ENCODE results near the gene SKAP2. TPM values are rescaled to one million over a fixed set of nuclear protein-coding genes. Genes with fewer than 3 reads are reported as not detected.

Gene SKAP2
- total RNA-seq, 2 experiments from 2014 or later: 7.0 to 8.1 TPM

GRCh38 chr7:26625286-26625685, 239.1 kb downstream of the SKAP2 start:
- Mint-ChIP-seq H3K4me1 (ENCODE audit: low read depth) (no peaks in the 10 kb centered on the region), H3K9me3 (no peaks in the 10 kb centered on the region), H3K36me3 (ENCODE audit: low read depth) (no peaks in the 10 kb centered on the region), H3K27ac (no peak overlapping the region), H3K4me3 (no peak overlapping the region), H3K27me3 (peaks cover 4% of the 10 kb centered on the region)
- ChIA-PET CTCF (no interaction called here), POLR2A (no interaction called here)
- TF ChIP-seq CTCF (IDR thresholded peaks at IDR 0.05): no peak
- intact Hi-C loops (cut with micrococcal nuclease): no loop called here
- ATAC-seq (no peak), DNase-seq (no peak)

GRCh38 chr7:26624839-26625238, 239.6 kb downstream of the SKAP2 start:
- ATAC-seq (no peak), DNase-seq (no peak)
- intact Hi-C loops (cut with micrococcal nuclease): no loop called here
- H3K4me1 Mint-ChIP-seq (ENCODE audit: low read depth): no peaks in the 10 kb centered on the region
- no peak overlapping the region for H3K4me3 Mint-ChIP-seq
- ChIA-PET CTCF (no interaction called here), POLR2A (no interaction called here)
- no peak for TF ChIP-seq CTCF (IDR thresholded peaks at IDR 0.05)
- no peaks in the 10 kb centered on the region for H3K9me3 Mint-ChIP-seq
- H3K36me3 Mint-ChIP-seq (ENCODE audit: low read depth): no peaks in the 10 kb centered on the region
- no peak overlapping the region for H3K27ac Mint-ChIP-seq
- peaks cover 4% of the 10 kb centered on the region for H3K27me3 Mint-ChIP-seq

GRCh38 chr7:26624431-26624830, 240.0 kb downstream of the SKAP2 start:
- no peak for TF ChIP-seq CTCF (IDR thresholded peaks at IDR 0.05)
- CTCF ChIA-PET: no interaction called here
- no peak for DNase-seq
- intact Hi-C loops (cut with micrococcal nuclease): no loop called here
- Mint-ChIP-seq H3K36me3 (ENCODE audit: low read depth) (no peaks in the 10 kb centered on the region), H3K4me3 (no peak overlapping the region), H3K4me1 (ENCODE audit: low read depth) (no peaks in the 10 kb centered on the region), H3K9me3 (no peaks in the 10 kb centered on the region), H3K27ac (no peak overlapping the region), H3K27me3 (peaks cover 3% of the 10 kb centered on the region)
- POLR2A ChIA-PET: no interaction called here
- ATAC-seq: no peak

- CTCF ChIA-PET: no interaction called here
- Mint-ChIP-seq H3K4me1 (ENCODE audit: low read depth) (no peaks in the 10 kb centered on the region), H3K9me3 (no peaks in the 10 kb centered on the region), H3K4me3 (no peak overlapping the region), H3K36me3 (ENCODE audit: low read depth) (no peaks in the 10 kb centered on the region), H3K27me3 (peaks cover 2% of the 10 kb centered on the region), H3K27ac (no peak overlapping the region)
- TF ChIP-seq CTCF (IDR thresholded peaks at IDR 0.05): no peak
- POLR2A ChIA-PET: no interaction called here
- intact Hi-C loops (cut with micrococcal nuclease): no loop called here
- DNase-seq (peak; percentile 33), ATAC-seq (no peak)
These were observed 244.0 kb downstream of the SKAP2 start for GRCh38 chr7:26620352-26620751.

- intact Hi-C loops (cut with micrococcal nuclease): no loop called here
- H3K4me3 Mint-ChIP-seq: no peak overlapping the region
- H3K27ac Mint-ChIP-seq: no peak overlapping the region
- H3K27me3 Mint-ChIP-seq: peaks cover 2% of the 10 kb centered on the region
- ATAC-seq (no peak), DNase-seq (no peak)
- H3K36me3 Mint-ChIP-seq (ENCODE audit: low read depth): no peaks in the 10 kb centered on the region
- CTCF ChIA-PET: no interaction called here
- H3K4me1 Mint-ChIP-seq (ENCODE audit: low read depth): no peaks in the 10 kb centered on the region
- TF ChIP-seq CTCF (IDR thresholded peaks at IDR 0.05): no peak
- POLR2A ChIA-PET: no interaction called here
- H3K9me3 Mint-ChIP-seq: no peaks in the 10 kb centered on the region
These were observed 244.9 kb downstream of the SKAP2 start for GRCh38 chr7:26619348-26619984.

Measured in activated CD8-positive, alpha-beta T cell treated with anti-CD3 and anti-CD28 coated beads for 36 hours (primary cell).